ENCODE data around the gene DCXR. TPM values are rescaled to one million over a fixed set of nuclear protein-coding genes. Genes with fewer than 3 reads are reported as not detected.

DCXR gene
- total and polyA plus RNA-seq, 2 of the 4 experiments (the other 2 are of a cell fraction): 36.6 to 139 TPM

- ChIA-PET CTCF (interaction anchor here (0.7 to 1.3 kb wide), 3 partner anchors 124 to 175 kb away, joined by 3 to 4 read pairs (median 3); no protein-coding TSS in a partner anchor), POLR2A (ENCODE audit: unreplicated experiment) (no interaction called here)
- Histone ChIP-seq H3K9me3 (ENCODE audit: control insufficient read depth, insufficient read depth, low read length) (no peaks in the 10 kb centered on the region), H3K9me1 (ENCODE audit: insufficient read depth, low read length) (no peaks in the 10 kb centered on the region), H3K9ac (ENCODE audit: low read depth, low read length) (no peak overlapping the region), H3K23ac (ENCODE audit: low read depth, low read length) (no peak overlapping the region), H3K4me1 (ENCODE audit: control insufficient read depth, insufficient read depth, low read length) (peaks cover 4% of the 10 kb centered on the region; the same call in 1 of the 2 replicates), H3K79me1 (ENCODE audit: low read depth in 1 of 2, low read length in 2 of 2) (no peaks in the 10 kb centered on the region; a peak in 1 of 4 replicates), H4K20me1 (ENCODE audit: insufficient read depth, low read length) (no peaks in the 10 kb centered on the region; the same call in 1 of the 2 replicates), H2AK5ac (ENCODE audit: low read depth, low read length) (no peak overlapping the region), H4K8ac (ENCODE audit: low read depth in 2 of 2, low read length in 2 of 2) (no peak overlapping the region), H3K4me2 (ENCODE audit: low read depth, low read length) (peak overlapping the region; percentile 78), H4K91ac (ENCODE audit: insufficient read depth, low read depth, low read length) (no peak overlapping the region), H3K27me3 (ENCODE audit: control insufficient read depth, insufficient read depth, low read length) (no peaks in the 10 kb centered on the region), H2BK20ac (ENCODE audit: low read depth, low read length) (no peak overlapping the region), H3K56ac (ENCODE audit: extremely low read depth, insufficient read depth, low read length) (no peak overlapping the region), H2BK120ac (ENCODE audit: low read depth, low read length) (no peak overlapping the region), H2AFZ (replicated peaks; ENCODE audit: low read length, poor library complexity) (peak overlapping the region; percentile 94), H3K4ac (ENCODE audit: low read depth, low read length) (no peak overlapping the region), H3K36me3 (ENCODE audit: control insufficient read depth, insufficient read depth, low read length) (peaks cover 2% of the 10 kb centered on the region), H4K5ac (ENCODE audit: low read depth, low read length) (no peak overlapping the region), H2AK9ac (replicated peaks; ENCODE audit: low read depth, low read length, poor library complexity) (peak overlapping the region; percentile 89), H3K4me3 (ENCODE audit: insufficient read depth, low read depth, low read length) (peak overlapping the region; percentile 47), H2BK5ac (ENCODE audit: low read depth, low read length, poor library complexity, severe bottlenecking) (no peak overlapping the region), H2BK15ac (ENCODE audit: low read depth, low read length) (no peak overlapping the region), H3K27ac (ENCODE audit: insufficient read depth, low read length) (no peak overlapping the region), H3K18ac (ENCODE audit: low read depth, low read length) (no peak overlapping the region), H3K14ac (replicated peaks; ENCODE audit: low read depth, low read length) (no peak overlapping the region)
- WGBS, 2 experiments (ENCODE audit: extremely low coverage in 2 of 2, insufficient read length in 1 of 2): 3% methylated on average over 62 of the region's 94 CpGs; no CpG with 5 or more reads in 1 of the 2 experiments
- in situ Hi-C loops (cut with MboI; ENCODE audit: low sequenced_read_pairs): loop anchor here (5.0 kb wide), 1 partner anchor 127 kb away; no protein-coding TSS in a partner anchor
- intact Hi-C loops (cut with micrococcal nuclease): loop anchor here (1.0 to 10.0 kb wide), 3 partner anchors 68 to 294 kb away; partner anchors contain the start of gene FASN
- dilution Hi-C loops (cut with HindIII; ENCODE audit: low sequenced_read_pairs, unreplicated experiment): no loop called here
- peak; percentile 89 for ATAC-seq (ENCODE audit: low read depth)
- no peak for TF ChIP-seq RFX5 (IDR thresholded peaks at IDR 0.05; ENCODE audit: low read depth, low read length)
- TF ChIP-seq BHLHE40 (IDR thresholded peaks at IDR 0.05; ENCODE audit: low read depth, low read length): no peak
- TF ChIP-seq SMC3 (IDR thresholded peaks at IDR 0.05; ENCODE audit: low read depth, low read length): peak; percentile 81
- TF ChIP-seq RAD21 (IDR thresholded peaks at IDR 0.05; ENCODE audit: low read length): peak; percentile 94
- peak; percentile 17; the same call in 1 of the 2 replicates for TF ChIP-seq MXI1 (IDR thresholded peaks at IDR 0.05; ENCODE audit: borderline replicate concordance, low read depth, low read length)
- TF ChIP-seq CEBPB (IDR thresholded peaks at IDR 0.05; ENCODE audit: low read depth, low read length): no peak
- TF ChIP-seq MAZ (IDR thresholded peaks at IDR 0.05; ENCODE audit: borderline replicate concordance, low read depth, low read length): no peak; the same call in 1 of the 2 replicates
- TF ChIP-seq CHD1 (IDR thresholded peaks at IDR 0.05; ENCODE audit: low read depth, low read length): no peak
- no peak for TF ChIP-seq NFE2L2 (IDR thresholded peaks at IDR 0.05; ENCODE audit: low read depth, low read length)
- peak; percentile 93 for TF ChIP-seq CTCF (conservative IDR thresholded peaks at IDR 0.05; ENCODE audit: low read depth, low read length)
- peak; percentile 79 for DNase-seq
- no TSS peak for BruUV-seq (replicated peaks)
Measured at GRCh38 chr17:82030470-82031302, 6.8 kb downstream of the DCXR start.

All from IMR-90 (cell line).